ENCODE measurements around the gene FGD2. TPM values are rescaled to one million over a fixed set of nuclear protein-coding genes. Genes with fewer than 3 reads are reported as not detected.

The FGD2 gene
- total RNA-seq, 2 donors from 2014 or later, result 15.1 to 15.5 TPM

DNA sequence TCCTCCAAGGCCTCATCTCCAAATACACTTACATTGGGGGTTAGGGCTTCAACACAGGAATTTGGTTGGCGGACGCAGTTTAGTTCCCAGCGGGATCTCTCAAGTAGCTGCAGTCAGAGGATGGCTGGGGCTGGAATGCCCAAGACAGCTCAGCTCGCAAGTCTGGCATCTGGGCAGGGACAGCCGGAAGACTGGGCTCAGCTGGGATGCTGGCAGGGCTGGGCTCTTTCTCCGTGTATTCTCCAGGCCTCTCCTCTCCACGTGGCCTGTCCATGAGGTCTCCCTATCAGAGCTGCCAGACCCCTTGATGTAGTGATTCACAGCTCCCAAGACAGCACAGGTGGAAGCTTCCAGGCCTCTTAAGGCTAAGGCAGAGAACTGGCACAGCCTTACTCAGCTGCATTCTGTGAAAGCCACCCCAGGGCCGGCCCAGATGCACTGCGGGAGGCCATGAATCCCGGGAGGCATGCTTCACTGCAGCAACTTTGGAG, 5.0 kb downstream of the FGD2 start:
- ATAC-seq, result no peak
- intact Hi-C loops (cut with DNase I), result loop anchor here (10.0 kb wide), 2 partner anchors 126 to 396 kb away; partner anchors contain the start of gene C6orf89 (in 1 of the 2)

DNA sequence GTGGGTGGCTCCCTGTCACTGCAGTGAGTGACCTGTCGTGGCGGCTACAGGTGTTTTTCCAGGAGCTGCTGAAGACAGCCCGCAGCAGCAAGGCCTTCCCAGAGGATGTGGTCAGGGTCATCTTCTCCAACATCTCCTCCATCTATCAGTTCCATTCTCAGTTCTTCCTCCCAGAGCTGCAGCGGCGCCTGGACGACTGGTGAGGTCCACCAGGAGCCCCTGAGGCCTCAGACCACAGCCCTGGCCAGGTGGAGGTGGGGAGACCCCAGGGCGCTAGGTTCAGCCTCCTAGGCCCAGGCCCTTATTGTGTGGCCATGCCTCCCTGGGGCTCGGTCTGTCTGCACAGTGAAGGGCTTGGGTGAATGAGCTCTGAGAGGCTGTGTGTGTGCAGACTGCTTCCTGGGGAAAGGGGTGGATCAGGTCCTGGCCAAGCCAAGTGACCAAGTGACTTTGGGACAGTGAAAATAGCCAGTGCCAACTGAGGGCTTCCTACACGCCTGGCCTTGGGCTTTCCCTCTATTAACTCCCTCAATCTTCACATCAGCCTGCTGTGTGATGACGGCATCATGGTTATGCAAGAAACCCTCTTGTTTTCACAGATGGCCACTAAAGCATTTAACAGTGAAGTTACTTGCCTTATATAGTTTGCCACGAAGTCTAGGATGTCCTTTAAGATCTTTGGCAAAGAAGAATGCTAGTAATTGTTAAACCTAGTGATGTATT, 6.4 kb downstream of the FGD2 start:
- intact Hi-C loops (cut with DNase I), result loop anchor here (10.0 kb wide), 2 partner anchors 127 to 397 kb away; partner anchors contain the start of gene C6orf89 (in 1 of the 2)
- ATAC-seq (no peak), DNase-seq (no peak)

More for the DNA sequence above, 5.0 kb downstream of the FGD2 start:
- no peak for DNase-seq

DNA sequence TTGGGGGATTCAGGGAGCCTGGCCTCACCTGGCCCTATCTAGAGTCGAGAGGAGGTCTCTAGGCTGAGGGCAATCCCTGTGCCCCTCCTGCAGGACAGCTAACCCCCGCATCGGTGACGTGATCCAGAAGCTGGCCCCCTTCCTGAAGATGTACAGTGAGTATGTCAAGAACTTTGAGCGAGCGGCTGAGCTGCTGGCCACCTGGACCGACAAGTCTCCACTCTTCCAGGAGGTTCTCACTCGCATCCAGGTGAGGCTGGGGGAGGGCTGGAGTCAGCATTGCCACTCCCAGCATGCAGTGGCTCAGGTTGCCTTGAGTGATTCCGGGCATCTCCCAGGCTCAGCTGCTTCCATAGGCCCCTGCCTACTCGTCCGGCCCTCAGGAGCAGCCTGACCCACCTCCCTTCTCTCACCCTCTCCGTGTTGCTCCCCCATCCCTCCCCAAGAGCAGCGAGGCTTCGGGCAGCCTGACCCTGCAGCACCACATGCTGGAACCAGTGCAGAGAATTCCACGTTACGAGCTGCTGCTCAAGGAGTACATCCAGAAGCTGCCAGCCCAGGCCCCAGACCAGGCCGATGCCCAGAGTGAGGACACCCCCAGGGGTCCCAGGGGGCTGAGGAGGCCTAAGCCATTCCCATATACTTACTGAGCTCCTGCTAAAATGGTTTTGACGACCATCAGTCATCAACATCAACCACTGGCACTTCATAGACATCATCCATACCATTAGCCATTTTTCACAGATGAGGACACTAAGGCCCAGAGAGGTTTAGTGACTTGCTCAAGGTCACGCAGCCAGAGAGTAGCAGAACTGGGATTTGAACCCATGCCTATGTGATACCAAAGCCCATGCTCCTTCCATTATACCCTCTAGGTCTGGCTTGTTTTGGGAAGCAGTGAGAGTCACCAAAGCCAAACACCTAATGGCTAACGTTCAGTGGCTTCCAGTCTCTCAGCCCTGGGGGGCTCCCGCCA, 8.3 kb downstream of the FGD2 start:
- no peak for ATAC-seq
- no peak for DNase-seq
- intact Hi-C loops (cut with DNase I), result loop anchor here (10.0 kb wide), 2 partner anchors 129 to 399 kb away; partner anchors contain the start of gene C6orf89 (in 1 of the 2)

DNA sequence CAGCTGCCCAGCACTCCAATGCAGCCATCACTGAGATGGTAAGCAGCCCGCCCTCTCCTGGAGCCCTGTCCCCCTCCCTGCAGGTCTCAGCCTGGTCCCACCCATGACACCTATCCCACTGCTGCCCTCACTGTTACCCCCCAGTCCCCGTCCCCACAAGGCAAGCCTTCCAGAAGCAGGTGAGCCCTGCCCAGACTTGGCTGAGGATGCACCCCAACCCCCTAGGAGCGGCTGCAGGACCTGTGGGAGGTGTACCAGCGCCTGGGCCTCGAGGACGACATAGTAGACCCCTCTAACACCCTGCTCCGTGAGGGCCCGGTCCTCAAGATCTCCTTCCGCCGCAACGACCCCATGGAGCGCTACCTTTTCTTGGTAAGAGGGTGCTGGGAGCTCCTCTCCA, 9.2 kb downstream of the FGD2 start:
- no peak for DNase-seq
- intact Hi-C loops (cut with DNase I), result loop anchor here (5.0 to 10.0 kb wide), 3 partner anchors 130 to 400 kb away; partner anchors contain the start of gene C6orf89 (in 1 of the 2)
- ATAC-seq, result no peak

DNA sequence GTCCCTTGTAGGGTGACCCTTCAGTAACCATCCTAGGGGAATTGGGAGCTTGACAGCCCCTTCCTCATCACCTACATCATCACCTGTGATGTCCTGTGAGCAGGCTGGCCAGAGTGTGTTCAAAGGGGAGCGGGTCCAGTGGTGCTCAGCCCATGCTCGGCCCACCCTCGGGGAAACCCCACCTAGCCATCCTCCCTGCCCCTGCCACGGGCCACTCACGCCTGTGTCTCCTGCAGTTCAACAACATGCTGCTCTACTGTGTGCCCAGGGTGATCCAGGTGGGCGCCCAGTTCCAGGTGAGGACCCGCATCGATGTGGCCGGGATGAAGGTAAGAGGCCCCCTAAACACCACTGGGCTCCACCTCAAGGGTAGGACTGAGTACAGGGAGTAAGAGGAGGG, 10.1 kb downstream of the FGD2 start:
- intact Hi-C loops (cut with DNase I), result loop anchor here (5.0 to 10.0 kb wide), 3 partner anchors 131 to 401 kb away; partner anchors contain the start of gene C6orf89 (in 1 of the 2)
- DNase-seq, result no peak
- ATAC-seq, result no peak

DNA sequence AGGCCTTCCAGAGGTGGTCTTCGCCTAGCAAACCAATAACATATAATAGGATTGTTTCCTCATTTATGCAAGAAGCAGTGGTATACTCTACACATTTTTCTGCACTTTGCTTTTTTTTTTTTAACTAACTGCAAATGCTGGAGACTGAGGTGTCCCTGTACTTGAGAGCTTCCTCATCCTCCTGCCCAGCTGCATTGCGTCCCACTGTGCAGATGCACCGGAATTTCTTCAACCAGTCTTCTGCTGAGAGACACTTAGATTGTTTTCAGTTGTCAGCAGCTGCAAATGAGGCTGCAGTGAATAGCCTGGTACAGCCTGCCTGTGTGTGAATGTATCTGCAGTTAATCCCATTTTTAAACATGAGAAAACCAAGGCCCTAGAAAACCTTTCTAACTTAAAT, 11.5 kb downstream of the FGD2 start:
- ATAC-seq (no peak), DNase-seq (no peak)
- intact Hi-C loops (cut with DNase I), result loop anchor here (2.0 to 10.0 kb wide), 4 partner anchors 132 to 402 kb away; partner anchors contain the start of gene C6orf89 (in 1 of the 2)

DNA sequence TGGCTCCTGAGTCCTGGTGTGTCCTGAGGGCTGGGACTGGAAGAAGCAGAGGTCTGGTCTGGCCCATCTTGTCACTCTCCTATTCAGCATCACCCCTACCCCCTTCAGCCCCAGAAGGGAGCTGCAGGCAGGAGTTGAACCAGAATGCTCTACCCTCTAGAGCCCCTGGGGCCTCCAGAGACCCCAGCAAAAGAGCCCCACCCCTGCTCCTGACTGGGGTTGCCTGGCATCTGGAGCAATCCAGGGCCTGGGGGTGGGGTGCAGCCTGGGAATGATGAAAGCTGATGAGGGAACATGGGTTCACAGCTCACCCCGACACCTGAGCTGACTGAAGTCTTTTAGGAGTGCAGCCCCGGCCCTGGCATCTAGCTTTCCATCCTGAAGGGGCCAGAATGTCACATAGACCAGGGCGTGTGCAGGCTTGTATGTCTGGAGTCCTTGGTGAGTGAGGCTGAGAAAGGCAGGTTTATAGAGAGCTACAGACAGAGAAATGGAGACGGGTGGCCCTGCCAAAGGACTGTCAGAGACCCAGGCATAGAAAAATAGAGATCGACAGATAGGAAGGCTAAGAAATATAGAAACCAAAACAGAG, 12.2 kb downstream of the FGD2 start:
- no peak for ATAC-seq
- intact Hi-C loops (cut with DNase I), result loop anchor here (1.0 to 10.0 kb wide), 6 partner anchors 132 to 403 kb away; partner anchors contain the start of gene C6orf89 (in 2 of the 2)
- no peak for DNase-seq

GRCh38 chr6:37018198-37019064, 13.0 kb downstream of the FGD2 start:
- intact Hi-C loops (cut with DNase I), result loop anchor here (1.0 to 10.0 kb wide), 5 partner anchors 133 to 404 kb away; partner anchors contain the start of gene C6orf89 (in 2 of the 2)
- DNase-seq (peak; percentile 91), ATAC-seq (peak; percentile 97 to 98)

- ATAC-seq (no peak), DNase-seq (no peak)
- intact Hi-C loops (cut with DNase I), result loop anchor here (2.0 to 10.0 kb wide), 4 partner anchors 134 to 404 kb away; partner anchors contain the start of gene C6orf89 (in 1 of the 2)
Measured at GRCh38 chr6:37019065-37019450, 13.6 kb downstream of the FGD2 start.

DNA sequence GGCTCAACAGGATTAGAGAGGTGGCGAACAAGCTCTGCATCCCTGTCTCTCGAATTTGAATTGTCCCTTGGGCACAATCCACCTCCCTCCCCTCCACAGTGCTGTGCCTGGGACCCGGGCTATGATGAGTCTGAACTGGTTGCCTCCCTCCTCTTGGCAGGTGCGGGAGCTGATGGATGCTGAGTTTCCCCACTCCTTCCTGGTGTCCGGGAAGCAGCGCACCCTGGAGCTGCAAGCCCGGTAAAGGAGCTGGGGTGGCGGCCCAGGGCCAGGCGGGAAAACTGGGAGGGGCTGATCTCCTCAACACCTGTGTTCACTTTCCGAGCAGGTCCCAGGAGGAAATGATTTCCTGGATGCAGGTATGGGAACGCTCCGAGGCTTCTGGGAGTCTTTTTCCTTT, 14.9 kb downstream of the FGD2 start:
- intact Hi-C loops (cut with DNase I), result loop anchor here in 1 of 2 donors (10.0 kb wide), 1 partner anchor 184 kb away; no protein-coding TSS in a partner anchor
- ATAC-seq (no peak), DNase-seq (no peak)

- DNase-seq (no peak), ATAC-seq (no peak)
- intact Hi-C loops (cut with DNase I), result loop anchor here in 1 of 2 donors (10.0 kb wide), 1 partner anchor 184 kb away; no protein-coding TSS in a partner anchor
Measured at GRCh38 chr6:37020812-37021211, 15.4 kb downstream of the FGD2 start.

GRCh38 chr6:37021356-37022129, 16.1 kb downstream of the FGD2 start:
- ATAC-seq (no peak), DNase-seq (no peak)
- intact Hi-C loops (cut with DNase I), result loop anchor here in 1 of 2 donors (10.0 kb wide), 1 partner anchor 183 kb away; no protein-coding TSS in a partner anchor

DNA sequence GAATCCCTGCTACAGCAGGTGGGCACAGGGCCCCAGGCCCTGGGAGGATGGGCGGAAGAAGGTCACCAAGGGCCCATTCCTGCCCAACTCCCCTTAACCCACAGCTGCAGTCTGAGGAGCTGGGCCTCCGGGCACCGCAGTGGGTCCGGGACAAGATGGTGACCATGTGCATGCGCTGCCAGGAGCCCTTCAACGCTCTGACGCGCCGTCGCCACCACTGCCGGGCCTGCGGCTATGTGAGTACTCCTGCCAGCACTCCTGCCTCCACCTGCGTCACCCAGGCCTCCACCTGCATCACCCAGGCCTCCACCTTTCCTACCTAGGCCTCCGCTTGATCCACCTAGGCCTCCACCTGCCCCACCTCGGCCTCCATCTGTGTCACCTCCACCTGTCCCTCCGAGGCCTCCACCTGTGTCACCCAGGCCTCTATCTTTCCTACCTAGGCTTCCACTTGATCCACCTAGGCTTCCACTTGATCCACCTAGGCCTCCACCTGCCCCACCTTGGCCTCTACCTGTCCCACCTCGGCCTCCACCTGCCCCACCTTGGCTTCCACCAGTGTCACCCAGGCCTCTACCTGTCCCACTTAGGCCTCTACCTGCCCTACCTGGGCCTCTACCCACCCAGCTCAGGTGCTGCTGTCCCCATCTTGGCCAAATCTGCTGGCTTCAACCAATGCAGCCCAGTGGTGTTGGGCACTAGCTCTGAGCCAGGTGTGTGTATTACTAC, 16.8 kb downstream of the FGD2 start:
- ATAC-seq (no peak), DNase-seq (no peak)
- intact Hi-C loops (cut with DNase I), result loop anchor here in 1 of 2 donors (10.0 kb wide), 1 partner anchor 183 kb away; no protein-coding TSS in a partner anchor

DNA sequence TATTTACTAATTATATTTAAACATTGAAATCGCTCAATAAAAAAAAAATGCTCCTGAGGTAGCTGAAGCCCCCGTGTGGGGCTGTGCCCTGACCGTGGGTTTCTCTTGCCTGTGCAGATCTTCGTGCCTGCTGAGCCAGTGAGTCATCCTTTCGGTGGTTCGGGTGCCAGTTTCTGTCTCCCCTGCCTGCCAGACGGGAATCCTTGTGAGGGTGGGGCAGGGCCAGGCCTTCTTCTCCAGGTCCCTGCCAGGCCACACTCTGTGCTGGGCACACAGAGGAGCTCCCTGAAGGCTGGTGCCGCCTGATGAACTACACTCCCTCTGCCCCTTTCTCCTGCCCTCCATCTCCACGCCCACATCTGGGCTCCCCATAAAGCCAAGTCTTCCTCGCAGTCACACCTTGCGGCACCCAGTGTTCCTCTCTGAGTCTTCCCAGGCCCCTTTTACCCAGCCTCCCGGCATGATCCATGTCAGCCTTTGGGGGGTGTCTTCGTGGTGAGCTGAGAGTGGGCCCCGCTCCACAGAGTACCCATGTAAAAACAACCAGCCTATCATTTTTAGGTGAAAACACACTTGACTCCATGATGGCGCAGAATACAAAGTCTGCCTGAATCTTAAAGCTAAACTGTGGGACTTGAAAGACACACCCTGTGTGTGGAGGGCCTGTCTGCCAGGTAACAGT, 19.3 kb downstream of the FGD2 start:
- DNase-seq, result no peak
- intact Hi-C loops (cut with DNase I), result loop anchor here (5.0 to 10.0 kb wide), 2 partner anchors 148 to 180 kb away; partner anchors contain the start of gene PIM1 (in 1 of the 2)
- peak in 1 of 2 donors; percentile 35 for ATAC-seq

Data from left cardiac atrium (tissue), 4 donors.